K562 (cell line): ENCODE data around the gene MINPP1. TPM values are rescaled to one million over a fixed set of nuclear protein-coding genes. Genes with fewer than 3 reads are reported as not detected.
A peak's percentile ranks its signal among the peaks of the same experiment; 100 is the strongest.

Source experiments
- ATAC-seq: fragments of 200-7000 bp; cut with Tn5 transposase; 3 replicates; pipeline ENCODE4 v1.9.1; 2020; ENCODE audit warnings: moderate library complexity
- BruUV-seq: library from RNA; stranded (reverse); fragments of 400-500 nt; replicated peaks from 2 replicates; lab custom pipeline; 2021; lab: Mats Ljungman, UMichigan
- CTCF ChIA-PET: fragments of 300-600 bp; formaldehyde crosslinking; extraction: SDS; loops from one replicate; lab custom pipeline; 2021; ENCODE audit warnings: low intra/inter-chr PET ratio; lab: Yijun Ruan, JAX
- POLR2A ChIA-PET: fragments of 300-600, 350-650 bp; sonication (Branson Sonifier 250); formaldehyde crosslinking; extraction: SDS; loops from one replicate; lab custom pipeline; 2021; ENCODE audit warnings: antibody characterized with exemption, inconsistent platforms; lab: Yijun Ruan, JAX
- DNase-seq, 4 experiments: peaks; one replicate each; pipeline versions ENCODE4 v3.0.0 to v3.0.0-alpha.2; 2011 to 2018; ENCODE audit warnings: low spot score in 3 of 4, mixed read lengths in 3 of 4; ENCODE audit errors: extremely low read depth in 1 of 4
- FAIRE-seq: peaks from 2 replicates; lab custom pipeline; 2011; peaks lifted over from hg19 to GRCh38; lab: Jason Lieb, UNC
- H2AFZ ChIP-seq: 2 replicates; pipeline ENCODE4 v1.6.0; 2011; ENCODE audit warnings: low read depth, low read length, control low read depth, inconsistent platforms
- H3K27ac ChIP-seq: fragments of 200-600 bp; 3 replicates; pipeline ENCODE4 v1.8.0; 2011; ENCODE audit warnings: low read depth, mild to moderate bottlenecking, control low read depth, inconsistent platforms, low read length, moderate library complexity, mixed read lengths; ENCODE audit errors: extremely low read depth
- H3K27me3 ChIP-seq, 2 experiments: fragments of 300-600 bp in 1 of 2; 2 replicates in 1 of 2; 3 replicates in 1 of 2; pipeline versions ENCODE4 v1.6.0 to v1.8.0; 2011; ENCODE audit warnings: inconsistent platforms in 2 of 2, low read length in 2 of 2, mild to moderate bottlenecking in 1 of 2, mixed read lengths in 1 of 2, moderate library complexity in 1 of 2; ENCODE audit not compliant: control insufficient read depth in 2 of 2, insufficient read depth in 2 of 2
- H3K36me3 ChIP-seq: fragments of 300-600 bp; 3 replicates; pipeline ENCODE4 v1.8.0; 2011; ENCODE audit warnings: mild to moderate bottlenecking, low read length, inconsistent platforms; ENCODE audit not compliant: control insufficient read depth, insufficient read depth
- H3K4me1 ChIP-seq, 2 experiments: fragments of 200-600 bp in 1 of 2; replicated peaks in 1 of 2; 2 replicates in 1 of 2; 3 replicates in 1 of 2; pipeline versions ENCODE4 v1.5.1 to v1.8.0; 2011; ENCODE audit warnings: inconsistent platforms in 2 of 2, low read length in 2 of 2, mild to moderate bottlenecking in 1 of 2, mixed read lengths in 1 of 2, moderate library complexity in 1 of 2; ENCODE audit not compliant: control insufficient read depth in 2 of 2, insufficient read depth in 2 of 2
- H3K4me2 ChIP-seq: 2 replicates; pipeline ENCODE4 v1.6.1; 2011; ENCODE audit warnings: low read length, control low read depth, inconsistent platforms, mixed read lengths; ENCODE audit not compliant: insufficient read depth
- H3K4me3 ChIP-seq: fragments of 200-600 bp; sonication (generic), shearing (Covaris generic); 2 replicates; pipeline ENCODE4 v1.5.1; 2016; ENCODE audit warnings: control low read depth, inconsistent platforms
- H3K79me2 ChIP-seq: fragments of 200-600 bp; 3 replicates; pipeline ENCODE4 v1.8.0; 2011; ENCODE audit warnings: low read length, inconsistent platforms; ENCODE audit not compliant: control insufficient read depth, insufficient read depth
- H3K9ac ChIP-seq, 2 experiments: 2 replicates each; pipeline versions ENCODE4 v1.6.0 to v1.6.1; 2011; ENCODE audit warnings: low read depth in 2 of 2, low read length in 2 of 2, control low read depth in 1 of 2, inconsistent platforms in 1 of 2, mild to moderate bottlenecking in 1 of 2, mixed read lengths in 1 of 2; ENCODE audit not compliant: insufficient read depth in 1 of 2
- H3K9me1 ChIP-seq: one replicate; pipeline ENCODE4 v1.6.0; 2011; ENCODE audit warnings: inconsistent platforms, mild to moderate bottlenecking, low read length, moderate library complexity; ENCODE audit not compliant: control insufficient read depth, insufficient read depth
- H3K9me3 ChIP-seq: replicated peaks from 2 replicates; pipeline ENCODE4 v1.5.1; 2011; ENCODE audit warnings: low read depth, low read length, inconsistent platforms; ENCODE audit not compliant: control insufficient read depth, insufficient read depth
- H4K20me1 ChIP-seq: replicated peaks from 2 replicates; pipeline ENCODE4 v1.6.1; 2011; ENCODE audit warnings: low read length, inconsistent platforms, mixed read lengths; ENCODE audit not compliant: control insufficient read depth, insufficient read depth
- CBX3 ChIP-seq, 2 experiments: IDR thresholded peaks; 1 replicate in 1 of 2; 2 replicates in 1 of 2; pipeline ENCODE4 v1.6.1; 2012; ENCODE audit warnings: inconsistent platforms in 2 of 2, low read length in 2 of 2, borderline replicate concordance in 1 of 2, control low read depth in 1 of 2
- HLTF ChIP-seq: fragments of 450-650 bp; IDR thresholded peaks from 2 replicates; pipeline ENCODE4 v1.6.1; 2016
- NFYB ChIP-seq: IDR thresholded peaks from 2 replicates; pipeline ENCODE4 v1.6.1; 2011; ENCODE audit warnings: mild to moderate bottlenecking, moderate library complexity; ENCODE audit not compliant: insufficient read length; ENCODE audit errors: extremely low read depth
- RBM25 ChIP-seq: fragments of 200-400 bp; formaldehyde crosslinking; IDR thresholded peaks from 2 replicates; pipeline ENCODE4 v1.6.1; 2018; ENCODE audit warnings: low read length, low read depth, moderate library complexity; ENCODE audit not compliant: severe bottlenecking
- ZNF23 ChIP-seq: fragments of 250-450 bp; sonication (Bioruptor Pico); IDR thresholded peaks from 2 replicates; pipeline ENCODE4 v1.4.0; 2020; ENCODE audit warnings: mild to moderate bottlenecking
- ZNF316 ChIP-seq: fragments of 450-650 bp; IDR thresholded peaks from 2 replicates; pipeline ENCODE4 v1.6.1; 2016
- ZNF384 ChIP-seq: IDR thresholded peaks from 2 replicates; pipeline ENCODE4 v1.6.1; 2012; ENCODE audit warnings: low read depth, low read length, improper control_type of control experiment
- WGBS: fragments of 100-300 bp; shearing (Covaris generic); methylation state at CpG from one replicate; pipeline ENCODE4 v1.1.6; 2016; ENCODE audit warnings: low coverage, mixed read lengths; ENCODE audit not compliant: insufficient coverage; ENCODE audit errors: missing lambda C conversion rate; 5-methylcytosine and 5-hydroxymethylcytosine counted together
- in situ Hi-C: fragments of 300-500 bp; cut with MboI; formaldehyde crosslinking; loops from 4 replicates; pipeline ENCODE4 v1.15.0; 2018; ENCODE audit warnings: inconsistent platforms, mixed read lengths
- intact Hi-C: fragments of 100-400 bp; cut with micrococcal nuclease; formaldehyde crosslinking; loops from 2 replicates; pipeline ENCODE4 v1.14.2; 2022
- polyA plus RNA-seq, 8 experiments: library from polyadenylated mRNA; depleted of rRNA in 4 of 8; stranded (reverse) in 5 of 8; unstranded in 3 of 8; fragments of >200 nt; fragmentation: Nextera tagmentation in 2 of 8; fragmentation: Illumina TruSeq in 1 of 8; extraction: Ambion mirVana in 2 of 8; extraction: Trizol in 1 of 8; gene quantifications; 2 replicates each; pipeline versions ENCODE4 v1.2.1 to v1.2.3, GENCODE V29; 2011 to 2014; ENCODE audit warnings: inconsistent platforms in 1 of 8, missing spikeins in 1 of 8
- total RNA-seq, 7 experiments: library from RNA; depleted of rRNA in 6 of 7; stranded (reverse); fragments of >200 nt in 6 of 7; fragmentation: Illumina TruSeq in 2 of 7; extraction: Trizol in 2 of 7; gene quantifications; 2 replicates each; pipeline versions ENCODE4 v1.2.1 to v1.2.3, GENCODE V29; 2011 to 2021; ENCODE audit warnings: low replicate concordance in 1 of 7
- TF ChIP-seq, protein P1 (sequence below): fragments of 450-650 bp; IDR thresholded peaks from 2 replicates; pipeline ENCODE4 v1.6.1; 2016

The MINPP1 gene
- total and polyA plus RNA-seq, 9 of the 15 experiments (the other 6 are each of a cell fraction or from before 2014, with no cell fraction given): 11.5 to 44.5 (median 27.1) TPM

DNA sequence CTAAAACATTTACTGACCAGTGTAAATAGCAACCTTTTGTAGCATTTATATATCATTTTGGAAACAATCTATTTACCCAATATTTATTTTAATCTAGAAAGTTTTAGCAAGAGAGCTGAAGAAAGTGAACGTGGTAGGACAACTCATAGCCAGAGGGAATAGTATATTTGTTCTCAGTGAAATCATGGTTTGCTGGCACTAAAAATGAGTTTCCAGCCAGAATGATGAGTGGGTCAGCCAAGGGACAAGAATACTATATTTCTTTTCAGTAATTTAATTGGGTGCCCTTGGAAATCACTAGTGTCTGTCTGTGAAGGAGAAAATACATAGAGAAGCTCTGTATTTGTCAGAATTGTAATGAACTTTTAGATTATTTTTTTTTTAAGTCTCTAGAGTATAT, 74.9 kb downstream of the MINPP1 start:
- Histone ChIP-seq H3K27me3 (peaks cover 0 to 17% of the 10 kb centered on the region in 2 experiments; a peak in 2 of 5 replicates), H3K4me3 (no peak overlapping the region), H3K36me3 (no peaks in the 10 kb centered on the region), H4K20me1 (no peaks in the 10 kb centered on the region), H3K4me1 (no peaks in the 10 kb centered on the region), H3K9ac (no peak overlapping the region), H2AFZ (no peak overlapping the region), H3K4me2 (no peak overlapping the region), H3K27ac (no peak overlapping the region), H3K9me1 (no peaks in the 10 kb centered on the region), H3K9me3 (no peaks in the 10 kb centered on the region), H3K79me2 (no peaks in the 10 kb centered on the region)
- DNase-seq: no peak
- BruUV-seq: no TSS peak
- 0% methylated on average over 1 of the region's 1 CpG for WGBS
- ATAC-seq: no peak
- POLR2A ChIA-PET: no interaction called here
- TF ChIP-seq HLTF: no peak
- intact Hi-C loops (no loop called here), in situ Hi-C loops (no loop called here)
- no peak for FAIRE-seq
- CTCF ChIA-PET: no interaction called here

DNA sequence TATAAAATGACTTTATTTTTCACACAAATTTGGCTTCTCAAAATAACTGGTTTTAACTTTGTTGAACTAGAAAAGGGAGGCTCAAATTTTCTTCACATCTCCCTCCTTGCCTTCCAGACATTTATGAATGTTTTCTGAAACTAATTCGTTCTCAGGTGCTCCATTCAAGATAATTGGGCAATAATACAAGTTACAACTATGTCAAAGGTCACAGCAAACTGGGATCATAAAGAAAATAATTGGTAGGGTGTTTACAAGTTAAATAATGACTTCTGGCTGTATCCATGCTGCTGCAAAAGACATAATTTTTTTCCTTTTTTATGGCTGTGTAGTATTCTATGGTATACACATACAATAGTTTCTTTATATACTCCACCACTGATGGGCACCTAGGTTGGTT, 75.3 kb downstream of the MINPP1 start:
- TF ChIP-seq NFYB (no peak), ZNF316 (no peak), ZNF23 (no peak), ZNF384 (no peak), RBM25 (peak; percentile 40), CBX3 (IDR thresholded peaks at IDR 0.05; ENCODE audit: borderline replicate concordance in 1 of 2, low read length in 2 of 2) (no peak)
- TF ChIP-seq, protein P1, sequence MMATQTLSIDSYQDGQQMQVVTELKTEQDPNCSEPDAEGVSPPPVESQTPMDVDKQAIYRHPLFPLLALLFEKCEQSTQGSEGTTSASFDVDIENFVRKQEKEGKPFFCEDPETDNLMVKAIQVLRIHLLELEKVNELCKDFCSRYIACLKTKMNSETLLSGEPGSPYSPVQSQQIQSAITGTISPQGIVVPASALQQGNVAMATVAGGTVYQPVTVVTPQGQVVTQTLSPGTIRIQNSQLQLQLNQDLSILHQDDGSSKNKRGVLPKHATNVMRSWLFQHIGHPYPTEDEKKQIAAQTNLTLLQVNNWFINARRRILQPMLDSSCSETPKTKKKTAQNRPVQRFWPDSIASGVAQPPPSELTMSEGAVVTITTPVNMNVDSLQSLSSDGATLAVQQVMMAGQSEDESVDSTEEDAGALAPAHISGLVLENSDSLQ: no peak
- POLR2A ChIA-PET: no interaction called here

More for the DNA sequence above, 75.3 kb downstream of the MINPP1 start:
- intact Hi-C loops: no loop called here
- no peaks in the 10 kb centered on the region for H3K36me3 ChIP-seq
- H3K4me3 ChIP-seq: no peak overlapping the region
- H3K9me1 ChIP-seq: no peaks in the 10 kb centered on the region
- no peaks in the 10 kb centered on the region for H4K20me1 ChIP-seq
- no peaks in the 10 kb centered on the region for H3K9me3 ChIP-seq
- no peak overlapping the region for H3K9ac ChIP-seq
- CTCF ChIA-PET: no interaction called here
- H3K27me3 ChIP-seq: peaks cover 0 to 17% of the 10 kb centered on the region in 2 experiments; a peak in 2 of 5 replicates
- no peak overlapping the region for H2AFZ ChIP-seq
- H3K79me2 ChIP-seq: no peaks in the 10 kb centered on the region
- ATAC-seq (no peak), DNase-seq (no peak), FAIRE-seq (no peak)
- in situ Hi-C loops: no loop called here
- H3K4me2 ChIP-seq: no peak overlapping the region
- 0% methylated on average over 1 of the region's 1 CpG for WGBS
- BruUV-seq: no TSS peak
- H3K27ac ChIP-seq: no peak overlapping the region
- no peaks in the 10 kb centered on the region for H3K4me1 ChIP-seq
